GM19043 (cell line): ENCODE results near the gene SLAMF9.

Experiments used
- ATAC-seq: cut with Tn5 transposase; IDR thresholded peaks from one replicate; pipeline ENCODE4 v1.9.1; 2021; ENCODE audit warnings: low read depth; ENCODE audit not compliant: unreplicated experiment

Gene SLAMF9

GRCh38 chr1:159953536-159954515 is at the start of gene SLAMF9:
SLAMF9 (minus strand) TSS chr1:159954237; CDS start chr1:159954137, 100 bp downstream.
- no peak for ATAC-seq

- no peak for ATAC-seq
Measured at GRCh38 chr1:160001440-160001839, 47.4 kb upstream of the SLAMF9 start.

GRCh38 chr1:159999204-159999603 is 45.2 kb upstream of the SLAMF9 start:
- ATAC-seq, result no peak

GRCh38 chr1:159996653-159997052 is 42.6 kb upstream of the SLAMF9 start:
- ATAC-seq, result no peak

- no peak for ATAC-seq
Measured at GRCh38 chr1:159994896-159995295, 40.9 kb upstream of the SLAMF9 start.

- no peak for ATAC-seq
Measured at GRCh38 chr1:159993911-159994310, 39.9 kb upstream of the SLAMF9 start.

- no peak for ATAC-seq
Measured at GRCh38 chr1:159992161-159992560, 38.1 kb upstream of the SLAMF9 start.

- ATAC-seq, result no peak
Measured at GRCh38 chr1:159991513-159991912, 37.5 kb upstream of the SLAMF9 start.

- ATAC-seq, result no peak
Measured at GRCh38 chr1:159990005-159990404, 36.0 kb upstream of the SLAMF9 start.

GRCh38 chr1:159989581-159989980 is 35.5 kb upstream of the SLAMF9 start:
- ATAC-seq, result no peak

- ATAC-seq, result no peak
Measured at GRCh38 chr1:159988006-159988405, 34.0 kb upstream of the SLAMF9 start.

GRCh38 chr1:159987186-159987585 is 33.1 kb upstream of the SLAMF9 start:
- ATAC-seq, result no peak

- no peak for ATAC-seq
Measured at GRCh38 chr1:159986531-159986930, 32.5 kb upstream of the SLAMF9 start.

GRCh38 chr1:159986093-159986492 is 32.1 kb upstream of the SLAMF9 start:
- no peak for ATAC-seq

- no peak for ATAC-seq
Measured at GRCh38 chr1:159985473-159985872, 31.4 kb upstream of the SLAMF9 start.

GRCh38 chr1:159983681-159984080 is 29.6 kb upstream of the SLAMF9 start:
- no peak for ATAC-seq

GRCh38 chr1:159982280-159982679 is 28.2 kb upstream of the SLAMF9 start:
- no peak for ATAC-seq

GRCh38 chr1:159981351-159982055 is 27.5 kb upstream of the SLAMF9 start:
- no peak for ATAC-seq

- ATAC-seq, result no peak
Measured at GRCh38 chr1:159980786-159981185, 26.7 kb upstream of the SLAMF9 start.

GRCh38 chr1:159980076-159980475 is 26.0 kb upstream of the SLAMF9 start:
- no peak for ATAC-seq

GRCh38 chr1:159979257-159979656 is 25.2 kb upstream of the SLAMF9 start:
- no peak for ATAC-seq

GRCh38 chr1:159978107-159978398 is 24.0 kb upstream of the SLAMF9 start:
- ATAC-seq, result no peak
